Activated T-helper 9 cell treated with anti-CD3 and anti-CD28 coated beads, Interleukin-2, amount 50 U/mL, for 16 hours (primary cell): Measurements from ENCODE around the gene STX8.

Experiments
- DNase-seq: peaks from one replicate; pipeline ENCODE4 v3.0.0-alpha.2; 2020; ENCODE audit warnings: low read depth

STX8 gene

GRCh38 chr17:9225305-9226101 is 350.1 kb downstream of the STX8 start:
- DNase-seq: no peak

GRCh38 chr17:9224485-9224884 is 351.1 kb downstream of the STX8 start:
- DNase-seq: no peak

DNA sequence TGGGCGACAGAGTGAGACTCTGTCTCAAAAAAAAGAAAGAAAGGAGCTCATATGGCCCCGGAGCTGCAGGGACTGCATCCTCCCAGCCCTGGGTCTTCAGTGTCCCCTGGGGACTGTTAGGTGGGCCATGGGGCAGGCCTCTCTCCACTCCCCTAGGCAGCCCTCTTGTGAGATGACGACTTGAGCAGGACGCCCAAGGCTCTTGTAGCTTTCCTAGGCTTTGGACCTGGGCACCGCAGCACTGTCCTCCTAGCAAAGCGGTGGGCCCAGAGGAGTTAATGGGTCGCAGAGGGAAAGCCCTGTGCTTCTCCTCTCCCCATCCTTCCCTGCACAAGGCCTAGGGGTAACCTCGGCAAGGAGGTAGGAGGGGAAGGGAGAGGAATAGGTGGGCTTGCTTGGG is 352.1 kb downstream of the STX8 start:
- no peak for DNase-seq

DNA sequence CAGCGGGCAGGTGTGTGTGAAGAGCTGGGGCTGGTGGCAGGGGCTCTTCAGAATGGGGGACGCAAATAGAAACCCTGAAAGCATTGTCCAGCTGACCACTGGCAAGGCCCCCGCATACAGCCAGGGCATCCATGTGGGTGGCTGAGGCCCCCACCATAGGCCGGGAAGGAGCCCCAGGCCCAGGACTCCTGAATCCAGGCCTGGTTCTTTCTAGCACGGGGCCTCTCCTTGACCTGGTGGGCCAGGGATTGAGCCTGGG is 353.8 kb downstream of the STX8 start:
- DNase-seq: no peak

DNA sequence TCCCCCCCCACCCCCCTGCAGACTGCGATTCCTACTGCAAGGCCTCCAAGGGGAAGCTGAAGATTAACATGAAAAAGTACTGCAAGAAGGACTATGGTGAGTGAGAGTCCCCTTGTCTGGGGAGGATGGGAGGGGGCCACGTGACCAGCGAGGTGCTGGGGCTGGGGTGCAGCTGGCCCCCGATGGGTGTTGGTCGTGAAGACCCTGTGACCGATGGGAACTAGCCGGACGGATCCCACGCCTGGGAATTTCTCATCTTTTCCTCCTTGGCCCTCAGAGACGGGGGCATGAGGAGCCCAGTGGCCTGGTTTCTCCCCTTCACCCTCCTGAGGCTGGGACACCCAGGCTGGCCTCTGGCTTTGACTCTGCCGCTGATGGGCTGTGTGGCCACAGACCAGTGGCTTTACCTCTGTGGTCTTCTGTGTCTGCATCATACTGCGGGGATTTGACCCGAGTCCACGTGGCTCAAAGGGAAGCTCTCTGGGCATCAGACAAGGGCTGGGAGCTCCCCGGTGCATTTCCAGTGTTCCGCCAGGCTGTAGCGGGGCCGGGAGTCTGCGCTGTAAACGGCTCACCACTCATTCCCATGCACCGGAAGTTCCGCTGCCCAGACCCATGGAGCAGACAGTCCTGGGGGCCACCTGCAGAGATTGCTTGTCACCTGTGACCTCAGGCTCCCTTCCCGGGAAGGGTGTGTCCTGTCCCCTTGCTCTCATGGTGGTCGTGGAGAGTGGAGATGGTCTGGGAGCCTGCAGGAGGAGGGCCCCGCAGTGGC is 354.3 kb downstream of the STX8 start:
- no peak for DNase-seq

DNA sequence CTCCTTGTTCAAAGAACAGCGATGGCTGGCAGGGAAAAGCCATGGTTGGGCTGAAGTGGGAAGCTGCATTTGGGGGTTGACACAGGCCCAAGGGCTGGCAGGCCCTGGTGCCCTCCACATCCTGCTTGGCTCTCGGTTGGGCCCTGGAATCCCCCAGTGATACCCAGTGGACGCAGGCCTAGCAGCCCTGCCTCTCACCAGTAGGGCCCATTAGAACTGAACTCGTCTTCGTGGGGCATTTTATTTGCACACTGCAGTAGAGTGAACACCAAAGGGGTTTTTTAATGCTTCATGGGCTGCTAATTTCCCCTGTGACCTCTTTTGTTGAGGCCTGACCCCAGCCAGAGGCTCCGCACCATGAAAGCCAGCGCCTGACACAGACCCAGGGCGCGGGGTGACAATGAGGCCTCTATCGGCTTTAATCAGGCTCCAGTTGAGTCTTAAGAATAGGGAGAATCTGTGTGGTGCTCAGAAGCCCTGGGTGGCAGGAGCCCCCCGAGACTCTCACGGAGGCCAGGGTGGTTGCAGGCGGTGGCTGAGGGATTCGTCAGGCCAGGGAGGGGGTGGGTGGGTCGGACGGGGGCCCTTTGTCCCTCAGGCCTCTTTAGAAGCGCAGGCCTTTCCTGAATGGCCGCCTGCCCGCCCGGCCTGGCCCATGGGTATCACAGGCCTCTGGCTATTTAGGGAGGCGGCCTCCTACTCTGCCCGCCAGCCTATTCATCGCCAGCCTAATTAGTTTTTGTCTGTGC is 355.0 kb downstream of the STX8 start:
- DNase-seq: no peak

- DNase-seq: no peak
Observed at GRCh38 chr17:9219631-9220397, 355.8 kb downstream of the STX8 start.

DNA sequence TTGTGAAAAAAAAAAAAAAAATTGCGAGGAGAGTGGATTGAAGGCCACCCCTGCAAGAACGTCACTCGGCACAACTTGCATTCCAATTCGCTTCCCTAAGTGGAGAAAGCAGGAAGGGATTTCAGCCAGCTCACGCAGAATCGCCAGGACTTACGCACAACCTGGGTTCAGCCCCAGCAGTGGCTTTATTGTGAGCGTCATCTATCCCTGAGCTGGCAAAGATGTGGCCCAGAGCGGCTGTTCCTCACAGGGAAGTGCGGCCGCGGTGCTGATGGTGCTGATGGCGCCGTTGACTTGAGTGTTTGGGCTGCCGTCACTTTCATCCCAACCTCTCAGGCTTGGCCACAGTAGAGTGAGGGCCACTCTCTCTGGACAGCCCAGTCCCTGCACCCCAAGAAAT is 356.7 kb downstream of the STX8 start:
- no peak for DNase-seq

- DNase-seq: no peak
Observed at GRCh38 chr17:9218064-9218635, 357.5 kb downstream of the STX8 start.

- no peak for DNase-seq
Observed at GRCh38 chr17:9217151-9218056, 358.2 kb downstream of the STX8 start.

- DNase-seq: no peak
Observed at GRCh38 chr17:9215465-9215864, 360.2 kb downstream of the STX8 start.

- no peak for DNase-seq
Observed at GRCh38 chr17:9213303-9213640, 362.3 kb downstream of the STX8 start.

GRCh38 chr17:9212376-9213302 is 363.0 kb downstream of the STX8 start:
- no peak for DNase-seq

- no peak for DNase-seq
Observed at GRCh38 chr17:9211133-9211765, 364.4 kb downstream of the STX8 start.

DNA sequence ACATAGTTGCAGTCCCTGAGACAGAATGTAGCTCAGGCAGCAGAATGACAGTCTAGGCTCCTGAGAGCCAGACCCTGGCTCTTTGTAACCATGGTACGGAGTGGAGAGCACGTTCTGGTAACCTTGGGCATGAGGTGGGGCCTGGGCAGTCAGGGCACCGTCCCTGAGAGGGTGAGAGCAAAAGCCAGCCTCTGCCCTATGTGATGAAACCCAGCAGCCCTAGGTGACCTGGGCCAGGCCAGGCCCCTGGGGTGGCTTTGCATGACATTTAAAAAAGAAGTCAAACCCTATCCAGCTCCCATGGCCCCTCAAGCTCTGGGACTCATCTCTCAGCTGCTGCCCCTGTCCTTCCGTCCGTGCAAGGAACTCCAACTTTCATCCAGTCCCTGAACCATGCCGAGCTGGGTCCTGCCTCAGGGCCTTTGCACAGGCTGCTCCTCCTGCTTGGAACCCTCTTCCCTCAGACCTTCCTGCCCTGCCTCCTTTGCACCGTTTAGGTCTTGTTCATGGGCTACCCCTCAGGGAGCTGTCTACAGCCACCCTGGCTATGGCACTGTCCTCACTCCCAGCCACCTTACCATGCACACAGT is 365.7 kb downstream of the STX8 start:
- DNase-seq: no peak

DNA sequence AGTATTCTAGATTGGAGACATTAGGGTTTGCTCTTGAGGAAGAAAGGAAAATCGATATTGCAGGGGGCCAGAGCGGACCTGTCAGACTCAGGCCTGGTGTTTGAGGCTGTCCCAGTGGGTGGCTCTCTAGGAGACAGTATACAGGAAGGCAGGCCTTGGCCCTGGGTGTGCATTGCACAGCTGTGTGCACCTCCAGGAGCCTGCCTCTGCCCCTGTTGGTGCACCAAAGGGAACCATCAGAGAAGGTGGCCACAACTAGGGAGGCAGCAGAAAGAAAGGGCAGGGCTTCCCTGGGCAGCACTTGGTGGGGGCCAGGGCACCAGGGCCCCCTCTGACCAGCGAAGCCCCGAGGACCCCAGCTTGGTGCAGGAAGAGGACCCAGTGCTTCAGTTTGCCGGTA is 366.3 kb downstream of the STX8 start:
- no peak for DNase-seq

- DNase-seq: no peak
Observed at GRCh38 chr17:9208381-9209105, 367.1 kb downstream of the STX8 start.

DNA sequence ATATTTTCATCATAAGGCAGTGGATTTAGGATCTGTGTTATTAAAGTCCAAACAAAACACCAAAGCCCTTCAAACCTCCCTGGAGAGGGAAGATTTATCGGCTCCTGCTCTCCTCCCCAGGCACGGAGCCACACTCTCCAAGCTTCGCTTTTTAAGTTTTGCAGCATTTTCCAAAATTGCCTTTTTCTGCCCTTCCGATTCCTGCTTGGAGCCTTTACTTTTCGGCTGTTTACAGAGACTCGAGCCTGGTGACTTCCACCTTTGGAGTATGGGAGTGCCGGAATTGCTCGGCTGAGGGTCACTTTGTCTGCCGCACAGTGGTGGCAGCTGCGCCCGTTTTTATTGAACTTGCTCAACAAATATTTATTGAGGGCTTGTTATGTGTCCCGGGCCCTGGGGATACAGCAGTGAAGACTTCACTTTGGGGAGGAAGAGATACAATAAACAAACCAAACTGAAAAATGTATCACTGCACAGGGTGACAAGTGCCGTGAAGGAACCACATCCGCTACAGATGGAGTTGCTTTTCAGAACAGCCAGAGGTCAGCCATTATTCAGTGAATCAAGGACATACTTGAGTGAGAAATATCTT is 368.8 kb downstream of the STX8 start:
- no peak for DNase-seq
